Upper lobe of right lung (tissue), 1 donor: ENCODE data around the gene MYO5B. TPM values are rescaled to one million over a fixed set of nuclear protein-coding genes. Genes with fewer than 3 reads are reported as not detected.

ENCODE experiments used
- ATAC-seq: fragments of 200-7000 bp; cut with Tn5 transposase; one replicate; pipeline ENCODE4 v1.9.1; 2020; ENCODE audit warnings: mild to moderate bottlenecking, moderate library complexity
- DNase-seq: peaks from one replicate; pipeline ENCODE4 v3.0.0-alpha.2; 2020
- H3K27ac ChIP-seq: fragments of 200-600 bp; one replicate; pipeline ENCODE4 v1.8.0; 2022
- H3K27me3 ChIP-seq: fragments of 200-600 bp; one replicate; pipeline ENCODE4 v1.8.0; 2022; ENCODE audit warnings: mild to moderate bottlenecking
- H3K36me3 ChIP-seq: fragments of 200-600 bp; one replicate; pipeline ENCODE4 v1.8.0; 2022
- H3K4me1 ChIP-seq: fragments of 200-600 bp; one replicate; pipeline ENCODE4 v1.8.0; 2022
- H3K4me3 ChIP-seq: fragments of 200-600 bp; one replicate; pipeline ENCODE4 v1.8.0; 2022; ENCODE audit warnings: mild to moderate bottlenecking
- H3K9me3 ChIP-seq: fragments of 200-600 bp; one replicate; pipeline ENCODE4 v1.8.0; 2022
- CTCF ChIP-seq: fragments of 200-600 bp; IDR thresholded peaks from one replicate; pipeline ENCODE4 v1.8.0; 2022; ENCODE audit warnings: antibody characterized with exemption
- intact Hi-C: fragments of 100-400 bp; cut with DNase I; formaldehyde crosslinking; loops from one replicate; pipeline ENCODE4 v1.11.0; 2022
- total RNA-seq: library from RNA; stranded (reverse); fragmentation: NEBNext Ultra II Directional; extraction: Animal tissue kit (Norgen Biotek cat#: 25700); gene quantifications from one replicate; pipeline ENCODE4 v1.2.1, GENCODE V29; 2021
- donor health status: DM: no; HTN: yes; CAD: no; lungs with severe emphysema.

Gene MYO5B
- total RNA-seq, 1 donor from 2014 or later, result 31.6 TPM

GRCh38 chr18:50135903-50136302, 59.0 kb downstream of the MYO5B start:
- DNase-seq (no peak), ATAC-seq (peak; percentile 12)
- Histone ChIP-seq H3K9me3 (no peaks in the 10 kb centered on the region), H3K36me3 (no peaks in the 10 kb centered on the region), H3K4me3 (no peak overlapping the region), H3K27ac (no peak overlapping the region), H3K27me3 (no peaks in the 10 kb centered on the region), H3K4me1 (peaks cover 3% of the 10 kb centered on the region)
- TF ChIP-seq CTCF, result no peak
- intact Hi-C loops, result no loop called here

- H3K4me1 ChIP-seq, result peaks cover under 1% of the 10 kb centered on the region
- H3K36me3 ChIP-seq, result no peaks in the 10 kb centered on the region
- no peak overlapping the region for H3K4me3 ChIP-seq
- ATAC-seq (no peak), DNase-seq (no peak)
- no peaks in the 10 kb centered on the region for H3K9me3 ChIP-seq
- H3K27ac ChIP-seq, result no peak overlapping the region
- no peak for TF ChIP-seq CTCF
- H3K27me3 ChIP-seq, result no peaks in the 10 kb centered on the region
- intact Hi-C loops, result no loop called here
These were observed 61.4 kb downstream of the MYO5B start for GRCh38 chr18:50133526-50133925.

GRCh38 chr18:50131591-50131990, 63.4 kb downstream of the MYO5B start:
- DNase-seq (no peak), ATAC-seq (no peak)
- no peak overlapping the region for H3K27ac ChIP-seq
- no peak overlapping the region for H3K4me3 ChIP-seq
- TF ChIP-seq CTCF, result no peak
- H3K4me1 ChIP-seq, result no peaks in the 10 kb centered on the region
- intact Hi-C loops, result no loop called here
- no peaks in the 10 kb centered on the region for H3K27me3 ChIP-seq
- H3K9me3 ChIP-seq, result no peaks in the 10 kb centered on the region
- no peaks in the 10 kb centered on the region for H3K36me3 ChIP-seq

- H3K9me3 ChIP-seq, result no peaks in the 10 kb centered on the region
- ATAC-seq, result peak; percentile 21
- no peak overlapping the region for H3K27ac ChIP-seq
- H3K4me1 ChIP-seq, result no peaks in the 10 kb centered on the region
- DNase-seq, result no peak
- intact Hi-C loops, result no loop called here
- H3K27me3 ChIP-seq, result no peaks in the 10 kb centered on the region
- no peak for TF ChIP-seq CTCF
- H3K4me3 ChIP-seq, result no peak overlapping the region
- H3K36me3 ChIP-seq, result no peaks in the 10 kb centered on the region
These were observed 66.3 kb downstream of the MYO5B start for GRCh38 chr18:50128506-50129271.

- no peak overlapping the region for H3K4me3 ChIP-seq
- ATAC-seq (no peak), DNase-seq (no peak)
- H3K36me3 ChIP-seq, result no peaks in the 10 kb centered on the region
- H3K9me3 ChIP-seq, result no peaks in the 10 kb centered on the region
- H3K27me3 ChIP-seq, result no peaks in the 10 kb centered on the region
- no peak overlapping the region for H3K27ac ChIP-seq
- H3K4me1 ChIP-seq, result no peaks in the 10 kb centered on the region
- TF ChIP-seq CTCF, result no peak
- intact Hi-C loops, result no loop called here
These were observed 67.3 kb downstream of the MYO5B start for GRCh38 chr18:50127516-50128210.
